ENCODE results near the gene DOK6.

DOK6 gene

DNA sequence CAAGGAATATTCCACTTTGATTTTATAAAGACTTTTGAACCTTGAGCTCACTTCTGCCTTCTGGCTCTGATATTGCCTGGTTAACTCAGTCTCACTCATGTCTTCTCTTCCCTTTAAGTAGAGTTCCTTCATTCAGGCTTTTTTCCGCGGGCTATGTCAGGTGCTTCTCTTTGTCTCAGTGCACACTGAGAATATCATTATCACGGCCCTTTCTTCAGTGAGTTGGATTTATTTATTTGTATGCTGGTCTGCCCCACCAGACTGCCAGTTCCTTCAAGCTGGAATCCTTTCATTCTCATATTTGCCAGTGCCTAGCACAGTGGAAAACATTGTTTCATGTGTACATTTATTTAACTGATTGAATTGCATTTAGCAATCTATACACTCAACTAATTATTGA, 136.5 kb downstream of the DOK6 start:
- no peak for DNase-seq (ENCODE audit: low read depth, low spot score)
- in situ Hi-C loops (cut with HindIII; ENCODE audit: low sequenced_read_pairs): no loop called here
- H3K4me3 ChIP-seq (ENCODE audit: low read depth, low read length): no peak overlapping the region
- TF ChIP-seq, protein P1, sequence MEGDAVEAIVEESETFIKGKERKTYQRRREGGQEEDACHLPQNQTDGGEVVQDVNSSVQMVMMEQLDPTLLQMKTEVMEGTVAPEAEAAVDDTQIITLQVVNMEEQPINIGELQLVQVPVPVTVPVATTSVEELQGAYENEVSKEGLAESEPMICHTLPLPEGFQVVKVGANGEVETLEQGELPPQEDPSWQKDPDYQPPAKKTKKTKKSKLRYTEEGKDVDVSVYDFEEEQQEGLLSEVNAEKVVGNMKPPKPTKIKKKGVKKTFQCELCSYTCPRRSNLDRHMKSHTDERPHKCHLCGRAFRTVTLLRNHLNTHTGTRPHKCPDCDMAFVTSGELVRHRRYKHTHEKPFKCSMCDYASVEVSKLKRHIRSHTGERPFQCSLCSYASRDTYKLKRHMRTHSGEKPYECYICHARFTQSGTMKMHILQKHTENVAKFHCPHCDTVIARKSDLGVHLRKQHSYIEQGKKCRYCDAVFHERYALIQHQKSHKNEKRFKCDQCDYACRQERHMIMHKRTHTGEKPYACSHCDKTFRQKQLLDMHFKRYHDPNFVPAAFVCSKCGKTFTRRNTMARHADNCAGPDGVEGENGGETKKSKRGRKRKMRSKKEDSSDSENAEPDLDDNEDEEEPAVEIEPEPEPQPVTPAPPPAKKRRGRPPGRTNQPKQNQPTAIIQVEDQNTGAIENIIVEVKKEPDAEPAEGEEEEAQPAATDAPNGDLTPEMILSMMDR (IDR thresholded peaks at IDR 0.05; ENCODE audit: low read depth, low read length): no peak

GRCh38 chr18:69538849-69539248, 138.2 kb downstream of the DOK6 start:
- in situ Hi-C loops (cut with HindIII; ENCODE audit: low sequenced_read_pairs): no loop called here
- no peak overlapping the region for H3K4me3 ChIP-seq (ENCODE audit: low read depth, low read length)
- TF ChIP-seq, protein P1 (IDR thresholded peaks at IDR 0.05; ENCODE audit: low read depth, low read length): no peak
- no peak for DNase-seq (ENCODE audit: low read depth, low spot score)

DNA sequence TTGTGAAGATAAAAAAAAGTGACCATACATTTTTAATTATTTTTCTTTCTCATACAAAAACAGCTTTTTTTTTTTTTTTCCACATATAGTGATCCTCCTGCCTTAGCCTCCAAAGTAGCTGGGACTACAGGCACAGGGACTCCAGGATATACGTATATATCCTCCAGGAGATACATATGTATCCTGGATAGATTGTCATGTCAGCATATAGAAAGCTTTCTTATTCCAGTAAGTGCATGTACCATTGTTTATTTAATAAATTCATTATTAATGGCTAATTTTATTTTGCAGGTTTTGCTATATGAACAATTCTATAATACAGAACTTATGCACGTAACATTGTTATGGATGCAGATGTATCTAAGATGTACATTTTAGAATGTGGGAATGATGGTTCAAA, 138.7 kb downstream of the DOK6 start:
- in situ Hi-C loops (cut with HindIII; ENCODE audit: low sequenced_read_pairs): no loop called here
- no peak for DNase-seq (ENCODE audit: low read depth, low spot score)
- TF ChIP-seq, protein P1 (IDR thresholded peaks at IDR 0.05; ENCODE audit: low read depth, low read length): no peak
- H3K4me3 ChIP-seq (ENCODE audit: low read depth, low read length): no peak overlapping the region

DNA sequence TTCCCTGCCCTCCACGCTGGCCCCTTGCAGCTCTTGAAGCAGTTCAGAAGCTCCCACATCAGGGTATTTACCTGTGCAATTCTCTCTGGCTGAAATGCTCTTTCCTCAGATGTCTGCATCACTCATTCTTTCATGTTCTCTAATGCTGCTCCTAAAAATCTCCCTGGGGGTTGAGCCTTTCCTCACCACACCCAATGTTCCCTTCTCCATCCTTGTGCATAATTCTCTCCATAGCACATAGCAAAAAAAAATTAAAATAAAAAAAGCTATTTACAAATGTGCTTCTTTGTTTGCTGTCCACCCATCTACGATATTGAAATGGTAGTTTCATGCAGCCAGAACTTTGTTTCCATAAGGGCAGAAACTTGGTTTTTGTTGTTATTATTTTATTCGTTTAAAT, 155.5 kb downstream of the DOK6 start:
- in situ Hi-C loops (cut with HindIII; ENCODE audit: low sequenced_read_pairs): no loop called here
- TF ChIP-seq, protein P1 (IDR thresholded peaks at IDR 0.05; ENCODE audit: low read depth, low read length): no peak
- DNase-seq (ENCODE audit: low read depth, low spot score): no peak
- no peak overlapping the region for H3K4me3 ChIP-seq (ENCODE audit: low read depth, low read length)

GRCh38 chr18:69557282-69557681, 156.6 kb downstream of the DOK6 start:
- H3K4me3 ChIP-seq (ENCODE audit: low read depth, low read length): no peak overlapping the region
- TF ChIP-seq, protein P1 (IDR thresholded peaks at IDR 0.05; ENCODE audit: low read depth, low read length): no peak
- no peak for DNase-seq (ENCODE audit: low read depth, low spot score)
- in situ Hi-C loops (cut with HindIII; ENCODE audit: low sequenced_read_pairs): no loop called here

DNA sequence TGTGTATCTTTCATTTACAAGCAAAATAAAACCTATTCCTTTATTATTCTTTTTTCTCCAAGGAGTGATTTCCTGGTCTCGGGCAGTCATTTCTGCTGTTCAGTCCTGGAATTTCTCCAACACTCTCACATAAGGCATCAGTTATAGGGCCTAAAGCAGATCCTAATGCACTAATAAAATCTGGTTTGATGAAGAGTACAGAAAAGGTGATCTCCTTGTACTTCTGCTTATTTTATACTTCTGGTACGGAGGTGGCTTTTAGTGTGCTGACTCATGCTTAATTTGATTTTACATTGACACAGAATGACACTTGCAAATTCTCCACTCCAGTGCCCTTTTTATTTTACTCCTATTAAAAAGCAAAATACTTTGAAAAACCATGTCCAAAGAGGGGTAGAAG, 157.4 kb downstream of the DOK6 start:
- no peak overlapping the region for H3K4me3 ChIP-seq (ENCODE audit: low read depth, low read length)
- DNase-seq (ENCODE audit: low read depth, low spot score): no peak
- in situ Hi-C loops (cut with HindIII; ENCODE audit: low sequenced_read_pairs): no loop called here
- TF ChIP-seq, protein P1 (IDR thresholded peaks at IDR 0.05; ENCODE audit: low read depth, low read length): no peak

GRCh38 chr18:69559604-69560003, 158.9 kb downstream of the DOK6 start:
- no peak overlapping the region for H3K4me3 ChIP-seq (ENCODE audit: low read depth, low read length)
- in situ Hi-C loops (cut with HindIII; ENCODE audit: low sequenced_read_pairs): no loop called here
- no peak for DNase-seq (ENCODE audit: low read depth, low spot score)
- TF ChIP-seq, protein P1 (IDR thresholded peaks at IDR 0.05; ENCODE audit: low read depth, low read length): no peak

All from astrocyte of the spinal cord (primary cell).